Liver (tissue), 2 donors: ENCODE results near the gene SLC39A10.

ENCODE experiments used
- JUND ChIP-seq, 2 donors: IDR thresholded peaks; 2 replicates each; pipeline ENCODE4 v1.6.1; 2016; ENCODE audit warnings: antibody characterized with exemption in 2 of 2
- TAF1 ChIP-seq: conservative IDR thresholded peaks from 2 replicates; pipeline ENCODE4 v1.6.1; 2016; ENCODE audit warnings: antibody characterized with exemption, mild to moderate bottlenecking
- donor health status: healthy.

DNA sequence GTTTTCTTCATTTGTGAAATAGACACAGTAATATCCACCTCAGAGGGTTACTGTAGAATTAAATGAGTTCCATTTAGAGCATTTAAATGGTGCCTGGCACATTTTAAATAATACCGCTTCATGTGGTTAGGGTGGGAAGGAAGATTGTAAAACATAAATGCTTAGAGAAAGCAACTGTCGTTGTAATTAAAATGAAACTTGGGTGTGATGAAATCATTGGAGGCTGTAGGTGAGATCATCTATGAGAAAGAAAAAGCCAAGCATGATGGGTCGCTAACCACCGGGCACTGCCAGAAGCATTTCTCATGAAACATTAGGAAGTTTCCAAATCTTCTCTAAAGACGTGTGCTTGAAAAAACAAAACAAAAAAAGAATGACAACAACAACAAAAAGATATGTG, 8.2 kb upstream of the SLC39A10 start:
- TF ChIP-seq JUND (IDR thresholded peaks at IDR 0.05) = no peak
- TF ChIP-seq TAF1 = no peak
